ENCODE data around the gene CILP2.

CILP2 gene

GRCh38 chr19:19538061-19538784, at the start of gene CILP2:
Gene CILP2, plus strand, starts transcription at chr19:19538265. Its CDS starts 85 bp downstream, at chr19:19538350.
- DNase-seq: peak; percentile 20 to 56

- DNase-seq: peak in 1 of 2 experiments; percentile 17
Measured at GRCh38 chr19:19488875-19489690, 49.0 kb upstream of the CILP2 start.

GRCh38 chr19:19489804-19490204, 48.3 kb upstream of the CILP2 start:
- no peak for DNase-seq

- peak; percentile 54 to 82 for DNase-seq
Measured at GRCh38 chr19:19490214-19490968, 47.7 kb upstream of the CILP2 start.

GRCh38 chr19:19491321-19492025, 46.6 kb upstream of the CILP2 start:
- DNase-seq: no peak

GRCh38 chr19:19492026-19492610, 45.9 kb upstream of the CILP2 start:
- no peak for DNase-seq

- DNase-seq: no peak
Measured at GRCh38 chr19:19493841-19494546, 44.1 kb upstream of the CILP2 start.

GRCh38 chr19:19495614-19496603, 42.2 kb upstream of the CILP2 start:
- DNase-seq: no peak

- DNase-seq: no peak
Measured at GRCh38 chr19:19498255-19498991, 39.6 kb upstream of the CILP2 start.

- no peak for DNase-seq
Measured at GRCh38 chr19:19499272-19499995, 38.6 kb upstream of the CILP2 start.

GRCh38 chr19:19500975-19501644, 37.0 kb upstream of the CILP2 start:
- no peak for DNase-seq

- no peak for DNase-seq
Measured at GRCh38 chr19:19501798-19502197, 36.3 kb upstream of the CILP2 start.

- DNase-seq: no peak
Measured at GRCh38 chr19:19502281-19502680, 35.8 kb upstream of the CILP2 start.

- DNase-seq: no peak
Measured at GRCh38 chr19:19502808-19503602, 35.1 kb upstream of the CILP2 start.

- DNase-seq: no peak
Measured at GRCh38 chr19:19504754-19505668, 33.1 kb upstream of the CILP2 start.

GRCh38 chr19:19505669-19506326, 32.3 kb upstream of the CILP2 start:
- DNase-seq: no peak
